Naive thymus-derived CD4-positive, alpha-beta T cell (primary cell): Measurements from ENCODE around the gene MYBPC3. TPM values are rescaled to one million over a fixed set of nuclear protein-coding genes. Genes with fewer than 3 reads are reported as not detected.

Experiments
- ATAC-seq: fragments of 150-1000 bp; cut with Tn5 transposase; 2 replicates; pipeline ENCODE4 v1.10.0; 2021; ENCODE audit warnings: mild to moderate bottlenecking, moderate library complexity
- CTCF ChIA-PET: fragments of 350-600 bp; sonication (Branson Sonifier 250); formaldehyde crosslinking; loops from one replicate; lab custom pipeline; 2021; ENCODE audit warnings: antibody characterized with exemption; lab: Charles Lee
- POLR2A ChIA-PET: fragments of 350-600 bp; sonication (Branson Sonifier 250); formaldehyde crosslinking; loops from one replicate; lab custom pipeline; 2021; ENCODE audit warnings: antibody characterized with exemption, inconsistent platforms; lab: Charles Lee
- DNase-seq, 9 donors: peaks; one replicate each; pipeline versions ENCODE4 v3.0.0 to v3.0.0-alpha.2; 2020 to 2022; ENCODE audit warnings: mixed read lengths in 1 of 9
- H3K27ac ChIP-seq: one replicate; pipeline ENCODE4 v1.7.0; 2013; ENCODE audit warnings: mild to moderate bottlenecking, low read depth, low read length, moderate library complexity
- H3K27me3 ChIP-seq, 2 donors: one replicate each; pipeline ENCODE4 v1.7.0; 2013; ENCODE audit warnings: low read length in 2 of 2, mild to moderate bottlenecking in 2 of 2, moderate library complexity in 2 of 2; ENCODE audit not compliant: control insufficient read depth in 2 of 2, insufficient read depth in 2 of 2
- H3K36me3 ChIP-seq, 3 experiments: 1 replicate in 2 of 3; 2 replicates in 1 of 3; pipeline ENCODE4 v1.7.0; 2013; ENCODE audit warnings: low read length in 3 of 3, mild to moderate bottlenecking in 3 of 3, moderate library complexity in 1 of 3; ENCODE audit not compliant: insufficient read depth in 3 of 3, control insufficient read depth in 2 of 3
- H3K4me1 ChIP-seq, 2 donors: one replicate each; pipeline ENCODE4 v1.7.0; 2013; ENCODE audit warnings: low read length in 2 of 2, mild to moderate bottlenecking in 2 of 2, moderate library complexity in 1 of 2; ENCODE audit not compliant: control insufficient read depth in 2 of 2, insufficient read depth in 2 of 2
- H3K4me3 ChIP-seq: 2 replicates; pipeline ENCODE4 v1.7.0; 2013; ENCODE audit warnings: mild to moderate bottlenecking, low read length
- H3K9me3 ChIP-seq, 3 experiments: 1 replicate in 2 of 3; 2 replicates in 1 of 3; pipeline ENCODE4 v1.7.0; 2013; ENCODE audit warnings: low read length in 3 of 3; ENCODE audit not compliant: control insufficient read depth in 2 of 3
- H3K27ac Mint-ChIP-seq, 9 donors: one replicate each; pipeline ENCODE4 v1.8.0; 2020 to 2022; ENCODE audit warnings: mixed read lengths in 9 of 9, mild to moderate bottlenecking in 8 of 9, moderate library complexity in 5 of 9, inconsistent platforms in 2 of 9
- H3K27me3 Mint-ChIP-seq, 5 donors: one replicate each; pipeline ENCODE4 v1.8.0; 2021 to 2022; ENCODE audit warnings: mixed read lengths in 5 of 5, mild to moderate bottlenecking in 1 of 5
- H3K36me3 Mint-ChIP-seq, 5 donors: one replicate each; pipeline ENCODE4 v1.8.0; 2020 to 2022; ENCODE audit warnings: mixed read lengths in 5 of 5, mild to moderate bottlenecking in 3 of 5, inconsistent platforms in 1 of 5
- H3K4me1 Mint-ChIP-seq, 7 donors: one replicate each; pipeline ENCODE4 v1.8.0; 2020 to 2022; ENCODE audit warnings: mixed read lengths in 7 of 7, mild to moderate bottlenecking in 3 of 7, inconsistent platforms in 1 of 7
- H3K4me3 Mint-ChIP-seq, 10 donors: one replicate each; pipeline ENCODE4 v1.8.0; 2020 to 2022; ENCODE audit warnings: mild to moderate bottlenecking in 10 of 10, mixed read lengths in 10 of 10, moderate library complexity in 6 of 10, inconsistent platforms in 2 of 10
- H3K9me3 Mint-ChIP-seq, 11 donors: one replicate each; pipeline ENCODE4 v1.8.0; 2020 to 2022; ENCODE audit warnings: mixed read lengths in 11 of 11, mild to moderate bottlenecking in 4 of 11, inconsistent platforms in 1 of 11, moderate library complexity in 1 of 11
- intact Hi-C, 2 donors: fragments of 100-400 bp; cut with micrococcal nuclease; formaldehyde crosslinking; loops; one replicate each; pipeline ENCODE4 v1.15.1; 2023
- polyA plus RNA-seq, 2 donors: library from polyadenylated mRNA; unstranded; fragments of 300-500 nt; fragmentation: Illumina TruSeq; gene quantifications; one replicate each; pipeline ENCODE4 v1.2.3, GENCODE V29; 2021
- total RNA-seq, 6 experiments: library from RNA in 5 of 6; stranded (reverse) in 5 of 6; gene quantifications; 1 replicate in 5 of 6; 2 replicates in 1 of 6; pipeline ENCODE4 v1.2.3 and lab custom pipeline; 2021 to 2026

Gene MYBPC3
- total and polyA plus RNA-seq, 7 experiments from 2014 or later = 0.16 to 0.86 TPM; not detected in 5

DNA sequence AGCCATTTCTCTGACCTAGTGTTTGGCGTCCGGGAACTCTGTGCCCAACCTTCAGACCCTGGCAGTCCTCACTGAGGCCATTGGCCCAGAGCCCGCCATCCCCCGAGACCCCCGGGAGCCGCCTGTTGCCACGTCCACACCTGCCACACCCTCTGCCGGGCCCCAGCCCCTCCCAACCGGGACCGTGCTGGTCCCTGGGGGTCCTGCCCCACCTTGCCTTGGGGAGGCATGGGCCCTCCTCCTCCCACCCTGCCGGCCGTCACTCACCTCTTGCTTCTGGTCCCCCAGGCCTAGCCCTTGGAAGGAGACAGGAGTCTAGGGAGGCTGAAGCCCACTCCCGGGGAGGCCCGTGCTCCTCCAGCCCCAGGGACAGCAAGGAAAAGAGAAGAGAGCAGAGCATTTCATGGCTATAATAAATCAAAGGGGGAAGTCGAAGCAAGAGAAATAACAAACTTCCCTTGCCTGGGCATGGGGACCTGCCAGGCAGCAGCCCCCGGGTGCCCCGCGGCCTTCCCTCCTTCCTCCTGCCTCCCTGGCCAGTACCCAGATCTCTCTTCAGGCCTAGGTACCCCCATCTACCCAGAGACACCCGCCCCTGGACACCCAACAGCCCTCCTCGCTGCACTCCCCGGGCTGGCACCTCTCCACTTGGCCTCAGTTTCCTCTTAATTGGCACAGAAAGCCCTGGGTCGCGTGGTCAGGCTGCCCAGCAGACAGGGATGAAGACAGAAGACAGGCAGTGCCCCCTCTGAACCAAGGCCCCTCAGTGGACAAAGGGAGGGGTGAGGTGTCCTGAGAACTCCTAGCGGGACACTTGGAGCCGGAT lies 42.9 kb upstream of the MYBPC3 start:
- ATAC-seq = no peak
- intact Hi-C loops = no loop called here
- no peaks in the 10 kb centered on the region for H3K9me3 ChIP-seq
- peaks cover 18 to 62% (median 50%) of the 10 kb centered on the region in 7 donors for H3K4me1 Mint-ChIP-seq
- H3K36me3 ChIP-seq = no peaks in the 10 kb centered on the region
- peak overlapping the region in 9 of 10 donors; percentile 39 to 77 (median 66) for H3K4me3 Mint-ChIP-seq
- peaks cover 23 to 34% of the 10 kb centered on the region in 2 donors for H3K4me1 ChIP-seq
- CTCF ChIA-PET = interaction anchor here (1.5 to 4.0 kb wide), 2 partner anchors 17 to 22 kb away, joined by 5 to 33 read pairs; no protein-coding TSS in a partner anchor
- H3K9me3 Mint-ChIP-seq = peaks cover 0 to 1% (median 0%) of the 10 kb centered on the region in 11 donors
- H3K27me3 ChIP-seq = no peaks in the 10 kb centered on the region
- peak overlapping the region; percentile 70 for H3K4me3 ChIP-seq
- POLR2A ChIA-PET = interaction anchor here (2.2 to 6.1 kb wide), 6 partner anchors 8 to 30 kb away, joined by 7 to 41 read pairs (median 15); partner anchors contain the start of genes PSMC3 and SLC39A13
- peak overlapping the region; percentile 85 to 96 (median 91) for H3K27ac Mint-ChIP-seq
- peak overlapping the region; percentile 81 for H3K27ac ChIP-seq
- H3K36me3 Mint-ChIP-seq = no peaks in the 10 kb centered on the region
- no peaks in the 10 kb centered on the region for H3K27me3 Mint-ChIP-seq
- no peak for DNase-seq

DNA sequence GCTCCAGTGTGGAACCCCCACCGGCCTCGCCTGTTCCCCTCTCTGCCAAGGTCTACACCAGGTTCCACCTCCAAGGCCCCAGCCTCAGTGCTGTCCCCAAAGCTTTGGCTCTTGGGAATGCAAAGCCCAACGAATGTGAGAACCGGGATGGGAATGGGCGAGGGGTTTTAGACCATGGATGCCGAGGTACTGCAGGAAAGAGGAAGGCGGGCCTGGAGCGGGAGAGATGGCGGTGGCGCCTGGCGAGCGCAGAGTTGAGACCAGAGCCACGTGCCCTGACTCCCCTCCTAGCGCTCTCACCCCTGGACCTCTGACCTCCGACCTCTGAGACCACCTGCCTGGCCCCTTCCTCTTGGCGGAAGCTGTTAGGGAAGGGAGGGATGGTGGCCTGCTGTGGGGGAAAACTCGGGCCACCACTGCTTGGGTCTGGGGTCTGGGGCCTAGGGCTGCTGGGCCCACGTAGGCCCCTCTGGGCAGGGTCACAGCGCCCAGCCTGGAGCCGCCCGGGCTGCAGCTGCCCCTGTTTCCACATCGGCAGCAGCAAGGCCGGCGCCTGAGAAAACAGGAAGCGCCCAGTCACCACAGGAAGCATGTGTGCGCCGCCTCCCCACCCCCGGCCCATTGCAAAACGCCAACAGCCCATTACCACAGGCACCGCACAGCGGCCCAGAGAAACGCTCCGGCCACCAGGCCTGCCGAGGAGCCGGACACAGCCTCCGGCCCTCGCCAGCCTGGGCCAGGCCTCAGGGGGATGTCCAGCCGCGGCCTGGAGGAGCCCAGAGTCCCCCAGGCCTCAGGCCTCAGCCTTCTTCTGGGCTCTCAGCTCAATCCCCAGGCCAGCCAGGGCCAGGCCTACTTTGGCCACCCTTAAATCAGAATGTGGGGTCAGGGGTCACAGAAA lies 42.1 kb upstream of the MYBPC3 start:
- ChIA-PET CTCF (interaction anchor here (0.7 to 4.0 kb wide), 3 partner anchors 18 to 94 kb away, joined by 3 to 33 read pairs (median 5); no protein-coding TSS in a partner anchor), POLR2A (interaction anchor here (0.6 to 6.1 kb wide), 10 partner anchors 8 to 165 kb away, joined by 3 to 41 read pairs (median 8); partner anchors contain the start of genes PSMC3, SLC39A13 and SPI1)
- peak; percentile 67 for ATAC-seq
- Histone ChIP-seq H3K4me3 (peak overlapping the region; percentile 70), H3K9me3 (no peaks in the 10 kb centered on the region), H3K27me3 (no peaks in the 10 kb centered on the region), H3K27ac (peak overlapping the region; percentile 81), H3K36me3 (no peaks in the 10 kb centered on the region), H3K4me1 (peaks cover 26 to 41% of the 10 kb centered on the region in 2 donors)
- no peaks in the 10 kb centered on the region for H3K27me3 Mint-ChIP-seq
- intact Hi-C loops = loop anchor here (1.0 kb wide), 3 partner anchors 14 to 32 kb away; partner anchors contain the start of genes SLC39A13 (in 2 of the 2) and PSMC3 (in 1 of the 2)
- peaks cover 0 to 1% (median 0%) of the 10 kb centered on the region in 11 donors for H3K9me3 Mint-ChIP-seq
- peak in 6 of 9 donors; percentile 32 to 61 (median 46) for DNase-seq
- H3K4me1 Mint-ChIP-seq = peaks cover 16 to 65% (median 54%) of the 10 kb centered on the region in 7 donors
- H3K36me3 Mint-ChIP-seq = no peaks in the 10 kb centered on the region
- H3K27ac Mint-ChIP-seq = peak overlapping the region; percentile 85 to 96 (median 92)
- H3K4me3 Mint-ChIP-seq = peak overlapping the region; percentile 52 to 77 (median 72)

DNA sequence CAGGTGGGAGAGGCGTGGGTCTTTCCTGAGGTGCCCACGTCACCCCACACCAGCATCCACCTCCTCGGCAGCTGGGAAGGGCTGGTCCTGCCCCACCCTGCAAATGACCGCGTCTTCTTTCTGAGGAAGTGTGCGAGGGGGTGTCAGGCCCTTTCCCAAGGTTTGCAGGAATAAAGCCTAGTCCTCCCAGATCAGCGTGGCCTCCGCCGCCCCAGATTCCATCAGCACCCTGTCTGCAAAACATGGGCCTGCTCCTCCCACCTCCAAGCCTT lies 41.5 kb upstream of the MYBPC3 start:
- H3K27ac ChIP-seq = peak overlapping the region; percentile 81
- H3K27me3 Mint-ChIP-seq = no peaks in the 10 kb centered on the region
- H3K4me1 ChIP-seq = peaks cover 28 to 42% of the 10 kb centered on the region in 2 donors
- peaks cover 0 to 1% (median 0%) of the 10 kb centered on the region in 11 donors for H3K9me3 Mint-ChIP-seq
- H3K9me3 ChIP-seq = no peaks in the 10 kb centered on the region
- intact Hi-C loops = loop anchor here (1.0 kb wide), 3 partner anchors 14 to 32 kb away; partner anchors contain the start of genes SLC39A13 (in 2 of the 2) and PSMC3 (in 1 of the 2)
- no peaks in the 10 kb centered on the region for H3K36me3 ChIP-seq
- DNase-seq (no peak), ATAC-seq (no peak)
- POLR2A ChIA-PET = interaction anchor here (0.6 to 6.1 kb wide), 9 partner anchors 8 to 165 kb away, joined by 3 to 41 read pairs (median 10); partner anchors contain the start of genes PSMC3, SLC39A13 and SPI1
- H3K27ac Mint-ChIP-seq = peak overlapping the region; percentile 85 to 96 (median 92)
- CTCF ChIA-PET = interaction anchor here (1.5 to 4.0 kb wide), 2 partner anchors 18 to 20 kb away, joined by 5 to 33 read pairs; no protein-coding TSS in a partner anchor
- peak overlapping the region; percentile 70 for H3K4me3 ChIP-seq
- no peaks in the 10 kb centered on the region for H3K27me3 ChIP-seq
- no peaks in the 10 kb centered on the region for H3K36me3 Mint-ChIP-seq
- peaks cover 16 to 66% (median 55%) of the 10 kb centered on the region in 7 donors for H3K4me1 Mint-ChIP-seq
- peak overlapping the region in 9 of 10 donors; percentile 34 to 76 (median 65) for H3K4me3 Mint-ChIP-seq

- Histone ChIP-seq H3K4me3 (peak overlapping the region; percentile 70), H3K27ac (peak overlapping the region; percentile 8), H3K9me3 (no peaks in the 10 kb centered on the region), H3K36me3 (no peaks in the 10 kb centered on the region), H3K27me3 (no peaks in the 10 kb centered on the region), H3K4me1 (peaks cover 28 to 42% of the 10 kb centered on the region in 2 donors)
- Mint-ChIP-seq H3K4me1 (peaks cover 14 to 68% (median 54%) of the 10 kb centered on the region in 7 donors), H3K27ac (peak overlapping the region; percentile 85 to 96 (median 92)), H3K4me3 (peak overlapping the region in 6 of 10 donors; percentile 34 to 76 (median 64)), H3K9me3 (peaks cover 0 to 1% (median 0%) of the 10 kb centered on the region in 11 donors), H3K36me3 (no peaks in the 10 kb centered on the region), H3K27me3 (no peaks in the 10 kb centered on the region)
- ATAC-seq = peak; percentile 32
- no peak for DNase-seq
- CTCF ChIA-PET = interaction anchor here (1.7 to 4.0 kb wide), 2 partner anchors 14 to 20 kb away, joined by 6 to 33 read pairs; no protein-coding TSS in a partner anchor
- POLR2A ChIA-PET = interaction anchor here (0.6 to 6.1 kb wide), 11 partner anchors 7 to 164 kb away, joined by 3 to 41 read pairs (median 10); partner anchors contain the start of genes PSMC3, SLC39A13 and SPI1
- intact Hi-C loops = loop anchor here (1.0 kb wide), 3 partner anchors 15 to 33 kb away; partner anchors contain the start of genes SLC39A13 (in 2 of the 2) and PSMC3 (in 1 of the 2)
These were observed 40.9 kb upstream of the MYBPC3 start for GRCh38 chr11:47393163-47394049.

GRCh38 chr11:47392546-47393162 lies 40.2 kb upstream of the MYBPC3 start:
- Histone ChIP-seq H3K27ac (peak overlapping the region; percentile 8), H3K27me3 (no peaks in the 10 kb centered on the region), H3K4me3 (no peak overlapping the region), H3K9me3 (no peaks in the 10 kb centered on the region), H3K4me1 (peaks cover 28 to 42% of the 10 kb centered on the region in 2 donors), H3K36me3 (no peaks in the 10 kb centered on the region)
- intact Hi-C loops = no loop called here
- ChIA-PET POLR2A (interaction anchor here (1.1 to 6.1 kb wide), 7 partner anchors 8 to 33 kb away, joined by 5 to 41 read pairs (median 10); partner anchors contain the start of gene PSMC3), CTCF (interaction anchor here (0.8 to 4.0 kb wide), 4 partner anchors 8 to 19 kb away, joined by 3 to 33 read pairs (median 5); partner anchors contain the start of gene SLC39A13)
- Mint-ChIP-seq H3K27ac (peak overlapping the region in 8 of 9 donors; percentile 21 to 96 (median 58)), H3K27me3 (no peaks in the 10 kb centered on the region), H3K36me3 (no peaks in the 10 kb centered on the region), H3K4me1 (peaks cover 16 to 65% (median 50%) of the 10 kb centered on the region in 7 donors), H3K4me3 (no peak overlapping the region), H3K9me3 (peaks cover 0 to 1% (median 0%) of the 10 kb centered on the region in 11 donors)
- ATAC-seq (no peak), DNase-seq (no peak)
